SK-N-SH (cell line): ENCODE data around the gene REPS2. TPM values are rescaled to one million over a fixed set of nuclear protein-coding genes. Genes with fewer than 3 reads are reported as not detected.

Experiments used
- CTCF ChIA-PET: fragments of 300-600, 350-600 bp; formaldehyde crosslinking; extraction: SDS; loops from one replicate; lab custom pipeline; 2021; lab: Yijun Ruan, JAX
- POLR2A ChIA-PET: fragments of 350-600 bp; sonication (Branson Sonifier 250); formaldehyde crosslinking; extraction: SDS; loops from one replicate; lab custom pipeline; 2020; ENCODE audit warnings: antibody characterized with exemption, inconsistent platforms; lab: Yijun Ruan, JAX
- DNase-seq: peaks from one replicate; pipeline ENCODE4 v3.0.0; 2012
- H2AFZ ChIP-seq: fragments of 200-600 bp; sonication (generic); 2 replicates; pipeline ENCODE4 v1.8.1; 2016; ENCODE audit warnings: antibody characterized with exemption, mild to moderate bottlenecking, low read depth
- H3F3A ChIP-seq: fragments of 200-600 bp; sonication (generic); replicated peaks from 2 replicates; pipeline ENCODE3; 2016; ENCODE audit warnings: antibody characterized with exemption, mild to moderate bottlenecking; ENCODE audit not compliant: insufficient read depth
- H3K27ac ChIP-seq, 2 experiments: fragments of 200-500 bp in 1 of 2; fragments of 200-600 bp in 1 of 2; sonication (Bioruptor generic) in 1 of 2; sonication (generic), shearing (Covaris generic) in 1 of 2; 2 replicates each; pipeline versions ENCODE4 v1.5.1 to v1.6.1; 2014 to 2016; ENCODE audit warnings: low read depth in 2 of 2, inconsistent platforms in 1 of 2, low read length in 1 of 2, mild to moderate bottlenecking in 1 of 2, mixed read lengths in 1 of 2
- H3K27me3 ChIP-seq: fragments of 200-600 bp; sonication (generic), shearing (Covaris generic); 2 replicates; pipeline ENCODE4 v1.6.1; 2016; ENCODE audit warnings: mixed run types; ENCODE audit not compliant: insufficient read depth
- H3K36me3 ChIP-seq, 2 experiments: fragments of 200-500 bp in 1 of 2; fragments of 200-600 bp in 1 of 2; sonication (Bioruptor generic) in 1 of 2; sonication (generic) in 1 of 2; replicated peaks in 1 of 2; 2 replicates each; pipeline versions ENCODE3 to v1.5.1; 2014 to 2016; ENCODE audit warnings: low read length in 1 of 2, mild to moderate bottlenecking in 1 of 2; ENCODE audit not compliant: insufficient read depth in 2 of 2, control insufficient read depth in 1 of 2
- H3K4me1 ChIP-seq, 2 experiments: fragments of 200-500 bp in 1 of 2; fragments of 200-600 bp in 1 of 2; sonication (Bioruptor generic) in 1 of 2; sonication (generic), shearing (Covaris generic) in 1 of 2; 2 replicates each; pipeline versions ENCODE4 v1.5.1 to v1.6.1; 2014 to 2016; ENCODE audit warnings: low read depth in 1 of 2, low read length in 1 of 2, mixed run types in 1 of 2; ENCODE audit not compliant: insufficient read depth in 2 of 2, control insufficient read depth in 1 of 2
- H3K4me2 ChIP-seq: fragments of 200-600 bp; sonication (generic), shearing (Covaris generic); 2 replicates; pipeline ENCODE4 v1.6.1; 2017; ENCODE audit warnings: mixed run types
- H3K4me3 ChIP-seq, 2 experiments: fragments of 200-500 bp in 1 of 2; fragments of 200-600 bp in 1 of 2; sonication (Bioruptor generic) in 1 of 2; sonication (generic), shearing (Covaris generic) in 1 of 2; 2 replicates each; pipeline versions ENCODE4 v1.5.1 to v1.8.1; 2014 to 2016; ENCODE audit warnings: low read depth in 2 of 2, inconsistent platforms in 1 of 2, low read length in 1 of 2, mild to moderate bottlenecking in 1 of 2, mixed read lengths in 1 of 2, moderate library complexity in 1 of 2
- H3K79me2 ChIP-seq: fragments of 200-600 bp; sonication (generic); 2 replicates; pipeline ENCODE4 v1.8.1; 2017; ENCODE audit warnings: mild to moderate bottlenecking; ENCODE audit not compliant: insufficient read depth
- H3K9ac ChIP-seq: fragments of 200-600 bp; sonication (generic); 2 replicates; pipeline ENCODE4 v1.6.1; 2017; ENCODE audit warnings: mixed run types
- H3K9me2 ChIP-seq: fragments of 200-600 bp; sonication (generic); 2 replicates; pipeline ENCODE4 v1.6.1; 2017; ENCODE audit warnings: mixed run types
- H3K9me3 ChIP-seq: fragments of 200-600 bp; sonication (generic); 2 replicates; pipeline ENCODE4 v1.6.1; 2017; ENCODE audit warnings: mixed run types, mild to moderate bottlenecking, moderate library complexity
- H4K20me1 ChIP-seq: fragments of 200-600 bp; sonication (generic); 2 replicates; pipeline ENCODE4 v1.6.1; 2017; ENCODE audit warnings: mild to moderate bottlenecking, mixed run types; ENCODE audit not compliant: insufficient read depth
- CHD2 ChIP-seq: fragments of 150-350 bp; IDR thresholded peaks from 2 replicates; pipeline ENCODE4 v1.6.1; 2018; ENCODE audit warnings: low read length; ENCODE audit not compliant: partially characterized antibody
- ELF1 ChIP-seq: IDR thresholded peaks from 2 replicates; pipeline ENCODE4 v1.4.0; 2012
- EZH2phosphoT487 ChIP-seq: fragments of 200-600 bp; sonication (generic); IDR thresholded peaks from 2 replicates; pipeline ENCODE4 v1.6.1; 2017; ENCODE audit warnings: low read depth, mixed run types, mild to moderate bottlenecking, antibody characterized with exemption, moderate library complexity, borderline replicate concordance
- FOXJ3 ChIP-seq: sonication (generic); formaldehyde crosslinking; IDR thresholded peaks from 2 replicates; pipeline ENCODE4 v1.5.1; 2020; ENCODE audit warnings: mild to moderate bottlenecking, missing genetic modification reagents
- FOXM1 ChIP-seq: IDR thresholded peaks from 2 replicates; pipeline ENCODE4 v1.4.0; 2012; ENCODE audit warnings: low read depth, mild to moderate bottlenecking
- GABPA ChIP-seq: IDR thresholded peaks from 2 replicates; pipeline ENCODE4 v1.4.0; 2012; ENCODE audit warnings: low read depth, mild to moderate bottlenecking
- GATA2 ChIP-seq: sonication (generic); formaldehyde crosslinking; IDR thresholded peaks from 2 replicates; pipeline ENCODE4 v1.5.0; 2020; ENCODE audit warnings: mild to moderate bottlenecking, missing genetic modification reagents
- MEF2A ChIP-seq: IDR thresholded peaks from 2 replicates; pipeline ENCODE4 v1.4.0; 2012; ENCODE audit warnings: low read depth, borderline replicate concordance
- NFIC ChIP-seq: IDR thresholded peaks from 2 replicates; pipeline ENCODE4 v1.4.0; 2012; ENCODE audit warnings: borderline replicate concordance
- POLR2AphosphoS5 ChIP-seq: IDR thresholded peaks from 2 replicates; pipeline ENCODE4 v1.6.1; 2012; ENCODE audit warnings: low read depth, low read length
- RAD21 ChIP-seq: IDR thresholded peaks from 2 replicates; pipeline ENCODE4 v1.6.1; 2012; ENCODE audit warnings: mild to moderate bottlenecking, low read length
- RCOR1 ChIP-seq: fragments of 150-350 bp; IDR thresholded peaks from 2 replicates; pipeline ENCODE4 v1.6.1; 2017; ENCODE audit warnings: antibody characterized with exemption, low read length
- RFX5 ChIP-seq: IDR thresholded peaks from 2 replicates; pipeline ENCODE4 v1.6.1; 2012; ENCODE audit warnings: mild to moderate bottlenecking, improper control_type of control experiment, low read length
- TAF1 ChIP-seq: IDR thresholded peaks from 2 replicates; pipeline ENCODE4 v1.6.1; 2012; ENCODE audit warnings: low read depth, mild to moderate bottlenecking, low read length, moderate library complexity, borderline replicate concordance
- polyA plus RNA-seq, 3 experiments: library from polyadenylated mRNA; depleted of rRNA; stranded (reverse); fragments of >200 nt; gene quantifications; 2 replicates each; pipeline ENCODE4 v1.2.3, GENCODE V29; 2012
- TF ChIP-seq, protein P1 (sequence below): fragments of 200-600 bp; sonication (generic); IDR thresholded peaks from 2 replicates; pipeline ENCODE4 v1.6.1; 2017; ENCODE audit warnings: antibody characterized with exemption, mild to moderate bottlenecking, moderate library complexity
- TF ChIP-seq, protein P2 (sequence below): IDR thresholded peaks from 2 replicates; pipeline ENCODE4 v1.4.0; 2012; ENCODE audit warnings: low read depth
- TF ChIP-seq, protein P3 (sequence below): IDR thresholded peaks from 2 replicates; pipeline ENCODE4 v1.4.0; 2012; ENCODE audit warnings: low read depth, borderline replicate concordance
- TF ChIP-seq, protein P4 (sequence below): fragments of 150-350 bp; IDR thresholded peaks from 2 replicates; pipeline ENCODE4 v1.6.1; 2017; ENCODE audit warnings: antibody characterized with exemption, low read length, low read depth, borderline replicate concordance

Gene REPS2
- polyA plus RNA-seq, 1 of the 3 experiments (the other 2 are of a cell fraction) = 0.62 TPM

DNA sequence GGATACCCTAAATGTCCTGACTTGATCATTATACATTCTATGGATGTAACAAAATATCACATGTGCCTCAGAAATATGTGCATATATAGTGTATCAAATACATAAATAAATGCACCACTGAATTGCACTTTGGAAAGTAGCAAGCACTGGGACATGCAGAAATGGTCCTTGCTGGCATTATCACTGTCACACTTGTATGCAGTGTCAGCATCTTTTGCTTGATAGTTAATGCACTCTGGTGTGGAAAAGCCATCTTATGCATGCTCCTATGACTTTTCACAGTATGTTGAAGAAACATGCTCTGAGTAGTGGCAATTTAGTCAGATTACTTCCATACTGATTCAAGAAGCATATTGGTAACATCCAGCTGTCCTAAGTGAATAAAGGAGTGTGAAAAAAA, 27.5 kb upstream of the REPS2 start:
- CTCF ChIA-PET = interaction anchor here (1.0 kb wide), 1 partner anchor 26 kb away, joined by 3 read pairs; no protein-coding TSS in a partner anchor
- TF ChIP-seq EZH2phosphoT487 (no peak), FOXM1 (no peak), TAF1 (no peak), POLR2AphosphoS5 (no peak), RFX5 (no peak), NFIC (no peak), GABPA (no peak), CHD2 (no peak), FOXJ3 (CRISPR knock-in tag) (no peak), MEF2A (no peak), GATA2 (CRISPR knock-in tag) (no peak), RAD21 (no peak), RCOR1 (no peak), ELF1 (no peak)
- TF ChIP-seq, protein P1, sequence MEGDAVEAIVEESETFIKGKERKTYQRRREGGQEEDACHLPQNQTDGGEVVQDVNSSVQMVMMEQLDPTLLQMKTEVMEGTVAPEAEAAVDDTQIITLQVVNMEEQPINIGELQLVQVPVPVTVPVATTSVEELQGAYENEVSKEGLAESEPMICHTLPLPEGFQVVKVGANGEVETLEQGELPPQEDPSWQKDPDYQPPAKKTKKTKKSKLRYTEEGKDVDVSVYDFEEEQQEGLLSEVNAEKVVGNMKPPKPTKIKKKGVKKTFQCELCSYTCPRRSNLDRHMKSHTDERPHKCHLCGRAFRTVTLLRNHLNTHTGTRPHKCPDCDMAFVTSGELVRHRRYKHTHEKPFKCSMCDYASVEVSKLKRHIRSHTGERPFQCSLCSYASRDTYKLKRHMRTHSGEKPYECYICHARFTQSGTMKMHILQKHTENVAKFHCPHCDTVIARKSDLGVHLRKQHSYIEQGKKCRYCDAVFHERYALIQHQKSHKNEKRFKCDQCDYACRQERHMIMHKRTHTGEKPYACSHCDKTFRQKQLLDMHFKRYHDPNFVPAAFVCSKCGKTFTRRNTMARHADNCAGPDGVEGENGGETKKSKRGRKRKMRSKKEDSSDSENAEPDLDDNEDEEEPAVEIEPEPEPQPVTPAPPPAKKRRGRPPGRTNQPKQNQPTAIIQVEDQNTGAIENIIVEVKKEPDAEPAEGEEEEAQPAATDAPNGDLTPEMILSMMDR = no peak
- TF ChIP-seq, protein P2, sequence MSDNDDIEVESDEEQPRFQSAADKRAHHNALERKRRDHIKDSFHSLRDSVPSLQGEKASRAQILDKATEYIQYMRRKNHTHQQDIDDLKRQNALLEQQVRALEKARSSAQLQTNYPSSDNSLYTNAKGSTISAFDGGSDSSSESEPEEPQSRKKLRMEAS = no peak
- TF ChIP-seq, protein P3, sequence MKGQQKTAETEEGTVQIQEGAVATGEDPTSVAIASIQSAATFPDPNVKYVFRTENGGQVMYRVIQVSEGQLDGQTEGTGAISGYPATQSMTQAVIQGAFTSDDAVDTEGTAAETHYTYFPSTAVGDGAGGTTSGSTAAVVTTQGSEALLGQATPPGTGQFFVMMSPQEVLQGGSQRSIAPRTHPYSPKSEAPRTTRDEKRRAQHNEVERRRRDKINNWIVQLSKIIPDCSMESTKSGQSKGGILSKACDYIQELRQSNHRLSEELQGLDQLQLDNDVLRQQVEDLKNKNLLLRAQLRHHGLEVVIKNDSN = no peak
- TF ChIP-seq, protein P4, sequence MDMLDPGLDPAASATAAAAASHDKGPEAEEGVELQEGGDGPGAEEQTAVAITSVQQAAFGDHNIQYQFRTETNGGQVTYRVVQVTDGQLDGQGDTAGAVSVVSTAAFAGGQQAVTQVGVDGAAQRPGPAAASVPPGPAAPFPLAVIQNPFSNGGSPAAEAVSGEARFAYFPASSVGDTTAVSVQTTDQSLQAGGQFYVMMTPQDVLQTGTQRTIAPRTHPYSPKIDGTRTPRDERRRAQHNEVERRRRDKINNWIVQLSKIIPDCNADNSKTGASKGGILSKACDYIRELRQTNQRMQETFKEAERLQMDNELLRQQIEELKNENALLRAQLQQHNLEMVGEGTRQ = no peak
- no peak overlapping the region for H2AFZ ChIP-seq

More for the DNA sequence above, 27.5 kb upstream of the REPS2 start:
- Histone ChIP-seq H3K79me2 (no peaks in the 10 kb centered on the region), H3K4me1 (no peaks in the 10 kb centered on the region), H3F3A (no peaks in the 10 kb centered on the region), H3K9ac (no peak overlapping the region), H4K20me1 (no peaks in the 10 kb centered on the region), H3K27me3 (no peaks in the 10 kb centered on the region; the same call in 1 of the 2 replicates), H3K27ac (no peak overlapping the region), H3K9me3 (no peaks in the 10 kb centered on the region), H3K9me2 (no peaks in the 10 kb centered on the region), H3K36me3 (no peaks in the 10 kb centered on the region), H3K4me3 (no peak overlapping the region), H3K4me2 (no peak overlapping the region)
- POLR2A ChIA-PET = no interaction called here
- no peak for DNase-seq
